Type B pancreatic cell (in vitro differentiated cells): ENCODE results near the gene MOGAT3. TPM values are rescaled to one million over a fixed set of nuclear protein-coding genes. Genes with fewer than 3 reads are reported as not detected.

Experiments
- DNase-seq: peaks from one replicate; pipeline ENCODE4 v3.0.0; 2021; ENCODE audit warnings: mixed read lengths; ENCODE audit not compliant: unreplicated experiment; ENCODE audit errors: extremely low spot score
- H3K27ac Mint-ChIP-seq: 2 replicates; pipeline ENCODE4 v1.8.0; 2021; ENCODE audit warnings: mild to moderate bottlenecking, mixed read lengths
- H3K27me3 Mint-ChIP-seq: 2 replicates; pipeline ENCODE4 v1.8.0; 2021; ENCODE audit warnings: mixed read lengths
- H3K36me3 Mint-ChIP-seq: 2 replicates; pipeline ENCODE4 v1.8.0; 2021; ENCODE audit warnings: mixed read lengths
- H3K4me1 Mint-ChIP-seq: one replicate; pipeline ENCODE4 v1.8.0; 2021; ENCODE audit warnings: mixed read lengths; ENCODE audit not compliant: unreplicated experiment
- H3K4me3 Mint-ChIP-seq: 2 replicates; pipeline ENCODE4 v1.8.0; 2021; ENCODE audit warnings: mild to moderate bottlenecking, mixed read lengths
- H3K9me3 Mint-ChIP-seq: 2 replicates; pipeline ENCODE4 v1.8.0; 2021; ENCODE audit warnings: mixed read lengths
- long read RNA-seq: library from polyadenylated mRNA; unstranded; transcript quantifications from one replicate; pipeline ENCODE4 v2.0.0, GENCODE V29; 2020
- total RNA-seq: library from RNA; stranded (reverse); gene quantifications from 2 replicates; pipeline ENCODE4 v1.2.1, GENCODE V29; 2021; ENCODE audit warnings: low replicate concordance
- TF ChIP-seq, protein P1 (sequence below): fragments of 200-600 bp; sonication (generic); conservative IDR thresholded peaks from 2 replicates; pipeline ENCODE4 v1.5.0; 2021; ENCODE audit warnings: antibody characterized with exemption, mild to moderate bottlenecking

Gene MOGAT3, protein sequence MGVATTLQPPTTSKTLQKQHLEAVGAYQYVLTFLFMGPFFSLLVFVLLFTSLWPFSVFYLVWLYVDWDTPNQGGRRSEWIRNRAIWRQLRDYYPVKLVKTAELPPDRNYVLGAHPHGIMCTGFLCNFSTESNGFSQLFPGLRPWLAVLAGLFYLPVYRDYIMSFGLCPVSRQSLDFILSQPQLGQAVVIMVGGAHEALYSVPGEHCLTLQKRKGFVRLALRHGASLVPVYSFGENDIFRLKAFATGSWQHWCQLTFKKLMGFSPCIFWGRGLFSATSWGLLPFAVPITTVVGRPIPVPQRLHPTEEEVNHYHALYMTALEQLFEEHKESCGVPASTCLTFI
- total RNA-seq: 0.94 and 1.1 TPM in 2 replicates
- long read RNA-seq: 0 reads

DNA sequence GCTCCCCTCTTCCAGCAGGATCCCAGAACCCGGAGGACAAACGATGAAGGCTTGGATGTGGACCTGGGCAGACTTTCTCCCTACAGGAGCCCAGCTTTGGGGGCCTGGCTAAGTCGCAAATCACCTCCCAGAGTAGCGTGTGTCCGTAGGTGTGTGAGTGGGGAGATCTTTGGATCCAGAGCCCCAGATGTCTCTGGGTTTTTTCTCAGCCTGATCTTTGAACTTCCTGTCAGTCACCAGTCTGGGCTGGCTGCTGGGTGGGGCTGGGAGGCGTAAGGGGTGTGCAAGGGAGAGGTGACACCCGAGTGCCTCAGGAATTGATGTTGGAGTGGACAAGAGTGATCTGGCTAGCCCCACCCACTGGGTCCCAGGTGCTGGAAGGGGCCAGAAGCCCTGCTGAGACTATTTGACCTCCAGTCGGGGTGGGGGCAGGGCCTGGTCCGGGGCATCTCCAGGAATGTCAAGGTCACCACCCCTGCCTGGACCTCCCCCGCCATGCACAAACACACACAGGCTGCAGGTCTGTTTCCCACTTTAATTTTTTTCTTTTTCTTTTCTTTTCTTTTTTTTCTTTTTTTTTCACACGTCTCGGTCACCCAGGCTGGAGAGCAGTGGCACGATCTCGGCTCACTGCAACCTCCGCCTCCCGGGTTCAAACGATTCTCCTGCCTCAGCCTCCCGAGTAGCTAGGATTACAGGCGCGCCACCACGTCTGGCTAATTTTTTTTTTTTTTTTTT, at the start of gene MOGAT3:
Gene MOGAT3, minus strand, starts transcription at position 175 of the 738 bp plus-strand sequence. CDS start 182 bp downstream, outside the sequence.
- Mint-ChIP-seq H3K9me3 (no peaks in the 10 kb centered on the region), H3K27me3 (peaks cover 47% of the 10 kb centered on the region), H3K4me1 (peaks cover 5% of the 10 kb centered on the region), H3K27ac (peak within 1 kb of the TSS; percentile 21), H3K36me3 (no peaks in the 10 kb centered on the region), H3K4me3 (peak within 1 kb of the TSS; percentile 11)
- TF ChIP-seq, protein P1, sequence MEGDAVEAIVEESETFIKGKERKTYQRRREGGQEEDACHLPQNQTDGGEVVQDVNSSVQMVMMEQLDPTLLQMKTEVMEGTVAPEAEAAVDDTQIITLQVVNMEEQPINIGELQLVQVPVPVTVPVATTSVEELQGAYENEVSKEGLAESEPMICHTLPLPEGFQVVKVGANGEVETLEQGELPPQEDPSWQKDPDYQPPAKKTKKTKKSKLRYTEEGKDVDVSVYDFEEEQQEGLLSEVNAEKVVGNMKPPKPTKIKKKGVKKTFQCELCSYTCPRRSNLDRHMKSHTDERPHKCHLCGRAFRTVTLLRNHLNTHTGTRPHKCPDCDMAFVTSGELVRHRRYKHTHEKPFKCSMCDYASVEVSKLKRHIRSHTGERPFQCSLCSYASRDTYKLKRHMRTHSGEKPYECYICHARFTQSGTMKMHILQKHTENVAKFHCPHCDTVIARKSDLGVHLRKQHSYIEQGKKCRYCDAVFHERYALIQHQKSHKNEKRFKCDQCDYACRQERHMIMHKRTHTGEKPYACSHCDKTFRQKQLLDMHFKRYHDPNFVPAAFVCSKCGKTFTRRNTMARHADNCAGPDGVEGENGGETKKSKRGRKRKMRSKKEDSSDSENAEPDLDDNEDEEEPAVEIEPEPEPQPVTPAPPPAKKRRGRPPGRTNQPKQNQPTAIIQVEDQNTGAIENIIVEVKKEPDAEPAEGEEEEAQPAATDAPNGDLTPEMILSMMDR: no peak
- no peak for DNase-seq

GRCh38 chr7:101250324-101250723, 49.5 kb upstream of the MOGAT3 start:
- no peak overlapping the region for H3K27ac Mint-ChIP-seq
- peaks cover 4% of the 10 kb centered on the region for H3K27me3 Mint-ChIP-seq
- H3K9me3 Mint-ChIP-seq: no peaks in the 10 kb centered on the region
- H3K36me3 Mint-ChIP-seq: peaks cover 11% of the 10 kb centered on the region
- DNase-seq: no peak
- peaks cover 16% of the 10 kb centered on the region for H3K4me1 Mint-ChIP-seq
- peak overlapping the region; percentile 99 for H3K4me3 Mint-ChIP-seq
- TF ChIP-seq, protein P1: no peak

DNA sequence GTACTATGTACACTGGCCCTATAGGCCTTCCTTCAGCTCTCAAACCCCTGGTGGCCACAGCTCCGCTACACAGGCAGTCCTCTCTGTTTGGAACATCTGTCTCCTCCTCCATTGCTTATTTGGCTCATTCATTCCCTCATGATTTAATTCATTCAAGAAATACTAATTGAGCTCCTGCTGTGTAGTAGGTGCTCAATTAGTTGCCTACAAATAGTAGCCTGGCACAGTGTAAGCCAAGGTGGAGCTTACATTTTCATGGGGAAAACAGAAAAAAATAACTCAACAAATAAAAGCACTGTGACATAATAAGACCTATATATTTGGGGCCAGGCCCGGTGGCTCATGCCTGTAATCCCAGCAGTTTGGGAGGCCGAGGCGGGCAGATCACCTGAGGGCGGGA, 47.4 kb upstream of the MOGAT3 start:
- no peak for DNase-seq
- TF ChIP-seq, protein P1: peak; percentile 23
- Mint-ChIP-seq H3K9me3 (no peaks in the 10 kb centered on the region), H3K4me1 (peaks cover 28% of the 10 kb centered on the region), H3K27ac (no peak overlapping the region), H3K4me3 (no peak overlapping the region), H3K27me3 (no peaks in the 10 kb centered on the region), H3K36me3 (peaks cover 11% of the 10 kb centered on the region)

DNA sequence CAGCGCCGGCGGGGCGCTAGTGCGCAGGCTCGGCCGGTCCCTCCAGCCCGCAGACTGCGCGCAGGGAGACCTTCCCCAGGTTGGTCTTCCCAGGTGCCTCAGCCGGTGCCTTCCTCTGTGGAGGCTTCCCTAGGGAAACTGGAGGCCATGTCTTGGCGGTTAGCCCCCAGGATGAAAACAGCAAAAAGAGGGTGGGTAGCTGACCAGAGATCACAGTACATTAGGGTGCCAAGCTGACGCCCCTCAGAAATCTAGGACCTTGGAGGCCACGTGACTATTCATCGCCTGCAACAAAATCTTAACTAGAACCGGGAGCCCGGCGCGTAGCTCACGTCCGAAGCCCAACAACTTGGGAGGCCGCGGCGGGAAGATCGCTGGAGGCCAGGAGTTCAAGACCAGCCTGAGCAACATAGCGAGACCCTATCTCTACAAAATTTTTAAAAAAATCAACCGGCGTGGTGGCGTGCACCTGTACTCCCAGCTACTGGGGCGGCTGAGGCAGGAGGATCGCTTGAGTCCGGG, 44.4 kb upstream of the MOGAT3 start:
- TF ChIP-seq, protein P1: no peak
- peak overlapping the region; percentile 96 for H3K27ac Mint-ChIP-seq
- H3K4me1 Mint-ChIP-seq: peaks cover 19% of the 10 kb centered on the region
- no peak for DNase-seq
- H3K27me3 Mint-ChIP-seq: no peaks in the 10 kb centered on the region
- H3K36me3 Mint-ChIP-seq: peaks cover 4% of the 10 kb centered on the region
- peak overlapping the region; percentile 99 for H3K4me3 Mint-ChIP-seq
- H3K9me3 Mint-ChIP-seq: no peaks in the 10 kb centered on the region

- H3K36me3 Mint-ChIP-seq: no peaks in the 10 kb centered on the region
- H3K4me1 Mint-ChIP-seq: peaks cover 19% of the 10 kb centered on the region
- peak within 1 kb of the TSS; percentile 96 for H3K27ac Mint-ChIP-seq
- H3K9me3 Mint-ChIP-seq: no peaks in the 10 kb centered on the region
- TF ChIP-seq, protein P1: peak; percentile 92
- DNase-seq: peak; percentile 95
- peak within 1 kb of the TSS; percentile 99 for H3K4me3 Mint-ChIP-seq
- H3K27me3 Mint-ChIP-seq: no peaks in the 10 kb centered on the region
Measured at GRCh38 chr7:101244375-101245146, 43.7 kb upstream of the MOGAT3 start, which contains the start of gene FIS1. Gene FIS1 (minus strand): TSS chr7:101245081. CDS start chr7:101245004, 77 bp downstream.
